ENCODE measurements around the gene BAZ1B. TPM values are rescaled to one million over a fixed set of nuclear protein-coding genes. Genes with fewer than 3 reads are reported as not detected.
A peak's percentile ranks its signal among the peaks of the same experiment; 100 is the strongest.

The BAZ1B gene
- total and polyA plus RNA-seq, 9 of the 15 experiments (the other 6 are each of a cell fraction or from before 2014, with no cell fraction given) = 15.0 to 134 (median 79.5) TPM

DNA sequence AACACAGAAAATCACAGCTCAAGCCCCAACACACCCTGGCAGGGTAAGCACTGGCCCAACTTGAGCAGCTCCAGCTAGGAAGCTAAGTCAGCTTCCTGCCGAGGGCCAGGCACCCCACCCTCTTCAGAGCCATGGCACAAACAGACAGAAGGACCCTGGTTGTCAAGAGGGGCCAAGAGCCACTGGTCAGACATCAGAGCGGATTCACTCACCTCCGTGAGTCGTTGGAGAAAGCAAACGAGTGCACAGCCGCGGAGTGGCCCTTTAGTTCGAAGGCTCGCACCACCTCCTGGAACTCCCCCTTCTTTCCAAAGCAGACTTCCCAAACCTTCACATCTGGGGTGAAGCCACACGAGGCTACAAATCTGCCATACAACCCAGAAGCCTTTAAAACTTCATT, 48.9 kb upstream of the BAZ1B start:
- TF ChIP-seq ZFX (CRISPR knock-in tag; IDR thresholded peaks at IDR 0.05) = no peak
- TF ChIP-seq POU5F1 (IDR thresholded peaks at IDR 0.05; ENCODE audit: borderline replicate concordance, low read depth, low read length, partially characterized antibody) = no peak
- no peak for TF ChIP-seq NCOA6 (IDR thresholded peaks at IDR 0.05)
- TF ChIP-seq ZNF282 (CRISPR knock-in tag; IDR thresholded peaks at IDR 0.05) = no peak
- no peak for TF ChIP-seq ZNF3 (CRISPR knock-in tag; IDR thresholded peaks at IDR 0.05)
- no peak for TF ChIP-seq C11orf30 (IDR thresholded peaks at IDR 0.05; ENCODE audit: low read depth)
- TF ChIP-seq, protein P1, sequence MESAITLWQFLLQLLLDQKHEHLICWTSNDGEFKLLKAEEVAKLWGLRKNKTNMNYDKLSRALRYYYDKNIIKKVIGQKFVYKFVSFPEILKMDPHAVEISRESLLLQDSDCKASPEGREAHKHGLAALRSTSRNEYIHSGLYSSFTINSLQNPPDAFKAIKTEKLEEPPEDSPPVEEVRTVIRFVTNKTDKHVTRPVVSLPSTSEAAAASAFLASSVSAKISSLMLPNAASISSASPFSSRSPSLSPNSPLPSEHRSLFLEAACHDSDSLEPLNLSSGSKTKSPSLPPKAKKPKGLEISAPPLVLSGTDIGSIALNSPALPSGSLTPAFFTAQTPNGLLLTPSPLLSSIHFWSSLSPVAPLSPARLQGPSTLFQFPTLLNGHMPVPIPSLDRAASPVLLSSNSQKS (CRISPR knock-in tag; IDR thresholded peaks at IDR 0.05) = no peak
- no peak for TF ChIP-seq MYNN (IDR thresholded peaks at IDR 0.05)
- no peak for TF ChIP-seq MYNN (CRISPR knock-in tag; IDR thresholded peaks at IDR 0.05)
- TF ChIP-seq NONO (IDR thresholded peaks at IDR 0.05; ENCODE audit: low read depth in 2 of 2, low read length in 1 of 2) = no peak
- no peak for TF ChIP-seq ZNF408 (CRISPR knock-in tag; IDR thresholded peaks at IDR 0.05; ENCODE audit: low read depth)
- TF ChIP-seq BRD4 (IDR thresholded peaks at IDR 0.05) = no peak
- TF ChIP-seq PCBP2 (IDR thresholded peaks at IDR 0.05; ENCODE audit: low read depth, low read length, poor library complexity, severe bottlenecking) = no peak
- TF ChIP-seq, protein P2, sequence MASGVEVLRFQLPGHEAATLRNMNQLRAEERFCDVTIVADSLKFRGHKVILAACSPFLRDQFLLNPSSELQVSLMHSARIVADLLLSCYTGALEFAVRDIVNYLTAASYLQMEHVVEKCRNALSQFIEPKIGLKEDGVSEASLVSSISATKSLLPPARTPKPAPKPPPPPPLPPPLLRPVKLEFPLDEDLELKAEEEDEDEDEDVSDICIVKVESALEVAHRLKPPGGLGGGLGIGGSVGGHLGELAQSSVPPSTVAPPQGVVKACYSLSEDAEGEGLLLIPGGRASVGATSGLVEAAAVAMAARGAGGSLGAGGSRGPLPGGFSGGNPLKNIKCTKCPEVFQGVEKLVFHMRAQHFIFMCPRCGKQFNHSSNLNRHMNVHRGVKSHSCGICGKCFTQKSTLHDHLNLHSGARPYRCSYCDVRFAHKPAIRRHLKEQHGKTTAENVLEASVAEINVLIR (CRISPR knock-in tag; IDR thresholded peaks at IDR 0.05) = no peak

More for the DNA sequence above, 48.9 kb upstream of the BAZ1B start:
- DNase-seq (ENCODE audit: extremely low read depth in 1 of 4, low spot score in 3 of 4) = no peak
- BruUV-seq (replicated peaks) = no TSS peak
- H3K9ac ChIP-seq (ENCODE audit: insufficient read depth in 1 of 2, low read depth in 2 of 2, low read length in 2 of 2) = peak overlapping the region in 1 of 2 experiments; percentile 64; a peak in 2 of 4 replicates
- no peak overlapping the region for H3K4me3 ChIP-seq
- no peak overlapping the region for H2AFZ ChIP-seq (ENCODE audit: low read depth, low read length)
- H3K27ac ChIP-seq (ENCODE audit: extremely low read depth, low read depth, low read length) = no peak overlapping the region
- 95% methylated on average over 10 of the region's 10 CpGs for WGBS (ENCODE audit: insufficient coverage, low coverage, missing lambda C conversion rate)
- ChIA-PET POLR2A (interaction anchor here (2.4 kb wide), 1 partner anchor 9 kb away, joined by 7 read pairs; no protein-coding TSS in a partner anchor), CTCF (ENCODE audit: low intra/inter-chr PET ratio) (no interaction called here)
- peaks cover 70% of the 10 kb centered on the region for H3K36me3 ChIP-seq (ENCODE audit: control insufficient read depth, insufficient read depth, low read length)
- H3K4me1 ChIP-seq (replicated peaks in 1 of 2; ENCODE audit: control insufficient read depth in 2 of 2, insufficient read depth in 2 of 2, low read length in 2 of 2) = peaks cover 46 to 47% of the 10 kb centered on the region in 2 experiments
- H3K9me1 ChIP-seq (ENCODE audit: control insufficient read depth, insufficient read depth, low read length) = peaks cover 9% of the 10 kb centered on the region
- in situ Hi-C loops (cut with MboI) (no loop called here), intact Hi-C loops (cut with micrococcal nuclease) (no loop called here)
- peaks cover 42% of the 10 kb centered on the region for H3K79me2 ChIP-seq (ENCODE audit: control insufficient read depth, insufficient read depth, low read length)
- H3K4me2 ChIP-seq (ENCODE audit: insufficient read depth, low read length) = no peak overlapping the region
- no peaks in the 10 kb centered on the region for H3K27me3 ChIP-seq (ENCODE audit: control insufficient read depth in 2 of 2, insufficient read depth in 2 of 2, low read length in 2 of 2)
- FAIRE-seq = no peak
- no peak for ATAC-seq
- H4K20me1 ChIP-seq (replicated peaks; ENCODE audit: control insufficient read depth, insufficient read depth, low read length) = peaks cover 46% of the 10 kb centered on the region
- H3K9me3 ChIP-seq (replicated peaks; ENCODE audit: control insufficient read depth, insufficient read depth, low read depth, low read length) = no peaks in the 10 kb centered on the region
